HL-60 (cell line): Measurements from ENCODE around the gene SLC25A47.

Experiments used
- DNase-seq, 2 experiments: peaks; one replicate each; pipeline ENCODE4 v3.0.0-alpha.2; 2010 to 2020; ENCODE audit warnings: low read depth in 1 of 2, low spot score in 1 of 2
- H3K27ac ChIP-seq: fragments of 250-450 bp; sonication (Bioruptor Pico); replicated peaks from 2 replicates; pipeline ENCODE4 v1.5.1; 2020; ENCODE audit warnings: mild to moderate bottlenecking, moderate library complexity
- H3K27me3 ChIP-seq: fragments of 250-450 bp; sonication (Bioruptor Pico); 2 replicates; pipeline ENCODE4 v1.5.1; 2021; ENCODE audit warnings: mild to moderate bottlenecking, moderate library complexity; ENCODE audit not compliant: insufficient read depth, poor library complexity, severe bottlenecking
- H3K4me3 ChIP-seq: replicated peaks from 2 replicates; pipeline ENCODE4 v1.5.1; 2011; ENCODE audit warnings: mild to moderate bottlenecking, control low read depth, low read length; ENCODE audit not compliant: insufficient read depth
- GABPA ChIP-seq: IDR thresholded peaks from 2 replicates; pipeline ENCODE4 v1.6.1; 2012; ENCODE audit warnings: low read depth
- POLR2AphosphoS5 ChIP-seq: IDR thresholded peaks from 2 replicates; pipeline ENCODE4 v1.6.1; 2012; ENCODE audit warnings: low read depth
- REST ChIP-seq: IDR thresholded peaks from 2 replicates; pipeline ENCODE4 v1.6.1; 2012; ENCODE audit warnings: low read depth; ENCODE audit not compliant: insufficient replicate concordance
- SPI1 ChIP-seq: IDR thresholded peaks from 2 replicates; pipeline ENCODE4 v1.6.1; 2012; ENCODE audit warnings: low read depth, mild to moderate bottlenecking, borderline replicate concordance
- TF ChIP-seq, protein P1 (sequence below): IDR thresholded peaks from one replicate; pipeline ENCODE4 v1.5.1; 2011; ENCODE audit warnings: low read length, control low read depth, inconsistent platforms; ENCODE audit not compliant: insufficient read depth

Gene SLC25A47

GRCh38 chr14:100289916-100290606, 33.1 kb upstream of the SLC25A47 start:
- DNase-seq = no peak
- H3K4me3 ChIP-seq = no peak overlapping the region
- TF ChIP-seq SPI1 (no peak), POLR2AphosphoS5 (no peak), GABPA (no peak), REST (no peak)
- TF ChIP-seq, protein P1, sequence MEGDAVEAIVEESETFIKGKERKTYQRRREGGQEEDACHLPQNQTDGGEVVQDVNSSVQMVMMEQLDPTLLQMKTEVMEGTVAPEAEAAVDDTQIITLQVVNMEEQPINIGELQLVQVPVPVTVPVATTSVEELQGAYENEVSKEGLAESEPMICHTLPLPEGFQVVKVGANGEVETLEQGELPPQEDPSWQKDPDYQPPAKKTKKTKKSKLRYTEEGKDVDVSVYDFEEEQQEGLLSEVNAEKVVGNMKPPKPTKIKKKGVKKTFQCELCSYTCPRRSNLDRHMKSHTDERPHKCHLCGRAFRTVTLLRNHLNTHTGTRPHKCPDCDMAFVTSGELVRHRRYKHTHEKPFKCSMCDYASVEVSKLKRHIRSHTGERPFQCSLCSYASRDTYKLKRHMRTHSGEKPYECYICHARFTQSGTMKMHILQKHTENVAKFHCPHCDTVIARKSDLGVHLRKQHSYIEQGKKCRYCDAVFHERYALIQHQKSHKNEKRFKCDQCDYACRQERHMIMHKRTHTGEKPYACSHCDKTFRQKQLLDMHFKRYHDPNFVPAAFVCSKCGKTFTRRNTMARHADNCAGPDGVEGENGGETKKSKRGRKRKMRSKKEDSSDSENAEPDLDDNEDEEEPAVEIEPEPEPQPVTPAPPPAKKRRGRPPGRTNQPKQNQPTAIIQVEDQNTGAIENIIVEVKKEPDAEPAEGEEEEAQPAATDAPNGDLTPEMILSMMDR = no peak
- H3K27me3 ChIP-seq = no peaks in the 10 kb centered on the region
- no peak overlapping the region for H3K27ac ChIP-seq

GRCh38 chr14:100290607-100291304, 32.4 kb upstream of the SLC25A47 start:
- H3K27me3 ChIP-seq = no peaks in the 10 kb centered on the region
- DNase-seq = no peak
- TF ChIP-seq, protein P1 = no peak
- TF ChIP-seq POLR2AphosphoS5 (no peak), GABPA (no peak), SPI1 (no peak), REST (no peak)
- H3K27ac ChIP-seq = no peak overlapping the region
- H3K4me3 ChIP-seq = no peak overlapping the region

GRCh38 chr14:100291305-100292075, 31.6 kb upstream of the SLC25A47 start:
- H3K4me3 ChIP-seq = no peak overlapping the region

More at GRCh38 chr14:100291305-100292075, 31.6 kb upstream of the SLC25A47 start:
- no peak for DNase-seq
- no peak overlapping the region for H3K27ac ChIP-seq
- no peak for TF ChIP-seq GABPA
- TF ChIP-seq POLR2AphosphoS5 = no peak
- TF ChIP-seq, protein P1 = no peak
- no peak for TF ChIP-seq SPI1
- TF ChIP-seq REST = no peak
- H3K27me3 ChIP-seq = no peaks in the 10 kb centered on the region
